Tibial nerve (tissue), 4 donors: ENCODE data around the gene DNAAF2. TPM values are rescaled to one million over a fixed set of nuclear protein-coding genes. Genes with fewer than 3 reads are reported as not detected.

Source experiments
- DNase-seq, 2 donors: peaks; one replicate each; pipeline ENCODE4 v3.0.0-alpha.2; 2019; ENCODE audit warnings: low spot score in 2 of 2
- H3K27ac ChIP-seq, 4 donors: fragments of 200-600 bp; sonication (generic) in 3 of 4; one replicate each; pipeline ENCODE4 v1.5.1; 2017 to 2019; ENCODE audit warnings: mild to moderate bottlenecking in 1 of 4
- H3K27me3 ChIP-seq, 2 donors: fragments of 200-600 bp; sonication (generic) in 1 of 2; one replicate each; pipeline versions ENCODE4 v1.5.1 to v1.6.0; 2017 to 2019
- H3K36me3 ChIP-seq, 3 donors: fragments of 200-600 bp; sonication (generic); one replicate each; pipeline ENCODE4 v1.5.1; 2018 to 2019
- H3K4me1 ChIP-seq, 4 donors: fragments of 200-600 bp; sonication (generic) in 3 of 4; one replicate each; pipeline ENCODE4 v1.5.1; 2017 to 2019
- H3K4me3 ChIP-seq, 4 donors: fragments of 200-600 bp; sonication (generic) in 3 of 4; one replicate each; pipeline ENCODE4 v1.5.1; 2017 to 2019; ENCODE audit warnings: mild to moderate bottlenecking in 1 of 4, moderate library complexity in 1 of 4
- H3K9me3 ChIP-seq, 4 donors: fragments of 200-600 bp; sonication (generic) in 3 of 4; one replicate each; pipeline ENCODE4 v1.5.1; 2017 to 2019
- EP300 ChIP-seq, 2 donors: sonication (generic); formaldehyde crosslinking; IDR thresholded peaks; one replicate each; pipeline ENCODE4 v1.6.1; 2017; ENCODE audit warnings: antibody characterized with exemption in 2 of 2, mild to moderate bottlenecking in 1 of 2
- POLR2A ChIP-seq, 2 donors: fragments of 450-650 bp; IDR thresholded peaks; one replicate each; pipeline ENCODE4 v1.6.1; 2017; ENCODE audit warnings: antibody characterized with exemption in 2 of 2, mild to moderate bottlenecking in 2 of 2, moderate library complexity in 2 of 2
- WGBS, 2 donors: methylation state at CpG; one replicate each; pipeline ENCODE4 v1.1.5; 2018; 5-methylcytosine and 5-hydroxymethylcytosine counted together
- total RNA-seq, 4 donors: library from RNA; depleted of rRNA; stranded (reverse); fragments of >200 nt; gene quantifications; one replicate each; pipeline ENCODE4 v1.1.0, GENCODE V29; 2016
- TF ChIP-seq, protein P1 (sequence below), 5 experiments: fragments of 200-600 bp in 3 of 5; fragments of 450-650 bp in 2 of 5; sonication (generic) in 3 of 5; IDR thresholded peaks; one replicate each; pipeline ENCODE4 v1.5.1; 2016 to 2019; ENCODE audit warnings: antibody characterized with exemption in 5 of 5, mild to moderate bottlenecking in 3 of 5, moderate library complexity in 2 of 5

The DNAAF2 gene
- total RNA-seq, 4 donors from 2014 or later, result 7.8 to 17.2 (median 9.6) TPM

- Histone ChIP-seq H3K4me3 (no peak overlapping the region), H3K27ac (peak overlapping the region in 2 of 4 donors; percentile 55 to 63), H3K36me3 (peaks cover 0 to 4% (median 0%) of the 10 kb centered on the region in 3 donors), H3K27me3 (no peaks in the 10 kb centered on the region), H3K4me1 (peaks cover 0 to 26% (median 8%) of the 10 kb centered on the region in 4 donors), H3K9me3 (no peaks in the 10 kb centered on the region)
- no peak for TF ChIP-seq POLR2A (IDR thresholded peaks at IDR 0.05)
- DNase-seq, result no peak
These were observed 7.1 kb upstream of the DNAAF2 start for GRCh38 chr14:49642163-49642562.

- peak overlapping the region in 2 of 4 donors; percentile 55 to 63 for H3K27ac ChIP-seq
- H3K27me3 ChIP-seq, result no peaks in the 10 kb centered on the region
These were observed 6.7 kb upstream of the DNAAF2 start for GRCh38 chr14:49641697-49642129.

DNA sequence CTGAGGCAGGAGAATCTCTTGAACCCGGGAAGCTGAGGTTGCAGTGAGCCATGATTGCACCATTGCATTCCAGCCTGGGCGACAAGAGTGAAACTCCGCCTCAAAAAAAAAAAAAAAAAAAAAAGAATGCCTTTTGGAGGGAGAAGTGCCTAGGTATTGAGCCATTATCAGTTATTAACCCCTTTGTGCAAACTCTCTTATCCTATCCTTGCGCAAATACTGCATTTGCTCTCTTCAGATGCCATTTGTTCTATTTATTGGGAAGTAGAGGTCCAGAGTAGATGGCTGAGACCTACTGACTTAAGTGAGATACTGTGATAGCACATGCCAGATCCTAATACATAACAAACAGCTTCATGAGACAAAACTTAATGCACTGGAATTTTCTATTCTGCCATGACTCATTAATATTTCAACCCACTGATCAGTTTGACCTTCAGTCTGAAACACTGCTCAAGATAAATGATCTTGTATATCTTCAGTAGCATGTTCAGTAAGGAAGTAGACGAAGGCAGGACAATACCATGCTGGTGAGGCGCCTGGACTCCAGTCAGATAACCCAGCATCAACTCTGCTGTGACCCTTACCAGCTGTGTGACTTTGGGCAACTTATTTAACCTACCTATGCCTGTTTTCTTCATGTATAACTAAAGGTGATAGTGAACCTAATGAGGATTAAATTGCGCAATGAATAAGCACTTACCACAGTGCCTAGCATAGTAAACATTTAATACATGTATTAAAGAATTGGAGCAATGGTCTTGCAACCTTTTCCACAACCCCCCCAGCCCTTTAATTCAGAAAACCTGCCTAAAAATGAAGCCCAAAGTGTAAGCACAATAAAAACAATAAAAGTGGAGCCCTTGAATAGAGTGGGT, 5.7 kb upstream of the DNAAF2 start:
- Histone ChIP-seq H3K36me3 (peaks cover 0 to 4% (median 0%) of the 10 kb centered on the region in 3 donors), H3K9me3 (no peaks in the 10 kb centered on the region), H3K27me3 (no peaks in the 10 kb centered on the region), H3K4me1 (peaks cover 0 to 40% (median 14%) of the 10 kb centered on the region in 4 donors), H3K27ac (no peak overlapping the region), H3K4me3 (no peak overlapping the region)
- no peak for DNase-seq
- 94 to 98% methylated on average over 7 of the region's 7 CpGs for WGBS, 2 donors
- TF ChIP-seq, protein P1, sequence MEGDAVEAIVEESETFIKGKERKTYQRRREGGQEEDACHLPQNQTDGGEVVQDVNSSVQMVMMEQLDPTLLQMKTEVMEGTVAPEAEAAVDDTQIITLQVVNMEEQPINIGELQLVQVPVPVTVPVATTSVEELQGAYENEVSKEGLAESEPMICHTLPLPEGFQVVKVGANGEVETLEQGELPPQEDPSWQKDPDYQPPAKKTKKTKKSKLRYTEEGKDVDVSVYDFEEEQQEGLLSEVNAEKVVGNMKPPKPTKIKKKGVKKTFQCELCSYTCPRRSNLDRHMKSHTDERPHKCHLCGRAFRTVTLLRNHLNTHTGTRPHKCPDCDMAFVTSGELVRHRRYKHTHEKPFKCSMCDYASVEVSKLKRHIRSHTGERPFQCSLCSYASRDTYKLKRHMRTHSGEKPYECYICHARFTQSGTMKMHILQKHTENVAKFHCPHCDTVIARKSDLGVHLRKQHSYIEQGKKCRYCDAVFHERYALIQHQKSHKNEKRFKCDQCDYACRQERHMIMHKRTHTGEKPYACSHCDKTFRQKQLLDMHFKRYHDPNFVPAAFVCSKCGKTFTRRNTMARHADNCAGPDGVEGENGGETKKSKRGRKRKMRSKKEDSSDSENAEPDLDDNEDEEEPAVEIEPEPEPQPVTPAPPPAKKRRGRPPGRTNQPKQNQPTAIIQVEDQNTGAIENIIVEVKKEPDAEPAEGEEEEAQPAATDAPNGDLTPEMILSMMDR (IDR thresholded peaks at IDR 0.05), result no peak
- no peak for TF ChIP-seq EP300 (IDR thresholded peaks at IDR 0.05)
- no peak for TF ChIP-seq POLR2A (IDR thresholded peaks at IDR 0.05)

More at GRCh38 chr14:49641697-49642129, 6.7 kb upstream of the DNAAF2 start:
- DNase-seq, result no peak
- Histone ChIP-seq H3K36me3 (peaks cover 0 to 4% (median 0%) of the 10 kb centered on the region in 3 donors), H3K4me1 (peaks cover 0 to 31% (median 10%) of the 10 kb centered on the region in 4 donors), H3K9me3 (no peaks in the 10 kb centered on the region), H3K4me3 (no peak overlapping the region)
- 64 to 70% methylated on average over 8 of the region's 8 CpGs for WGBS, 2 donors
- TF ChIP-seq, protein P1 (IDR thresholded peaks at IDR 0.05), result no peak
- no peak for TF ChIP-seq POLR2A (IDR thresholded peaks at IDR 0.05)
- TF ChIP-seq EP300 (IDR thresholded peaks at IDR 0.05), result no peak

- 50 to 58% methylated on average over 3 of the region's 3 CpGs for WGBS, 2 donors
- peaks cover 0 to 4% (median 0%) of the 10 kb centered on the region in 3 donors for H3K36me3 ChIP-seq
- TF ChIP-seq POLR2A (IDR thresholded peaks at IDR 0.05), result no peak
- no peak for TF ChIP-seq EP300 (IDR thresholded peaks at IDR 0.05)
- TF ChIP-seq, protein P1 (IDR thresholded peaks at IDR 0.05), result no peak
- H3K27me3 ChIP-seq, result no peaks in the 10 kb centered on the region
- H3K4me3 ChIP-seq, result no peak overlapping the region
- no peak overlapping the region for H3K27ac ChIP-seq
- H3K4me1 ChIP-seq, result peaks cover 0 to 44% (median 14%) of the 10 kb centered on the region in 4 donors
- H3K9me3 ChIP-seq, result no peaks in the 10 kb centered on the region
- no peak for DNase-seq
These were observed 2.6 kb upstream of the DNAAF2 start for GRCh38 chr14:49637534-49638078.

- DNase-seq, result no peak
- WGBS, 2 donors, result 80 to 85% methylated on average over 1 of the region's 1 CpG
- no peak overlapping the region for H3K4me3 ChIP-seq
- H3K36me3 ChIP-seq, result peaks cover 0 to 4% (median 0%) of the 10 kb centered on the region in 3 donors
- H3K27me3 ChIP-seq, result no peaks in the 10 kb centered on the region
- H3K27ac ChIP-seq, result no peak overlapping the region
- peaks cover 0 to 44% (median 17%) of the 10 kb centered on the region in 4 donors for H3K4me1 ChIP-seq
- no peaks in the 10 kb centered on the region for H3K9me3 ChIP-seq
- TF ChIP-seq, protein P1 (IDR thresholded peaks at IDR 0.05), result no peak
- TF ChIP-seq EP300 (IDR thresholded peaks at IDR 0.05) (no peak), POLR2A (IDR thresholded peaks at IDR 0.05) (no peak)
These were observed 1.8 kb upstream of the DNAAF2 start for GRCh38 chr14:49636866-49637265.
